ENCODE results near the gene CYP4V2. TPM values are rescaled to one million over a fixed set of nuclear protein-coding genes. Genes with fewer than 3 reads are reported as not detected.
"Not testable (repeated sequence)": the region's sequence is repeated elsewhere in the genome, so short reads cannot be mapped to it uniquely, and the experiment has no call there.

Gene CYP4V2
- total RNA-seq, 6 experiments from 2014 or later: 82.4 to 199 (median 94.1) TPM

GRCh38 chr4:186240848-186241491 is 49.6 kb downstream of the CYP4V2 start:
- H3K4me3 ChIP-seq: no peak overlapping the region
- H3K27me3 ChIP-seq: no peaks in the 10 kb centered on the region
- peaks cover 0 to 32% (median 12%) of the 10 kb centered on the region in 4 donors for H3K36me3 ChIP-seq
- H3K9me3 ChIP-seq: no peaks in the 10 kb centered on the region
- no peak for TF ChIP-seq CTCF (IDR thresholded peaks at IDR 0.05)
- no peak for ATAC-seq
- peaks cover 0 to 9% (median 0%) of the 10 kb centered on the region in 4 donors for H3K4me1 ChIP-seq
- intact Hi-C loops (cut with DNase I): no loop called here
- WGBS (ENCODE audit: insufficient coverage, low coverage, low lambda C conversion rate, missing lambda C conversion rate): 88% methylated on average over 3 of the region's 7 CpGs
- H3K27ac ChIP-seq: no peak overlapping the region
- DNase-seq: no peak

DNA sequence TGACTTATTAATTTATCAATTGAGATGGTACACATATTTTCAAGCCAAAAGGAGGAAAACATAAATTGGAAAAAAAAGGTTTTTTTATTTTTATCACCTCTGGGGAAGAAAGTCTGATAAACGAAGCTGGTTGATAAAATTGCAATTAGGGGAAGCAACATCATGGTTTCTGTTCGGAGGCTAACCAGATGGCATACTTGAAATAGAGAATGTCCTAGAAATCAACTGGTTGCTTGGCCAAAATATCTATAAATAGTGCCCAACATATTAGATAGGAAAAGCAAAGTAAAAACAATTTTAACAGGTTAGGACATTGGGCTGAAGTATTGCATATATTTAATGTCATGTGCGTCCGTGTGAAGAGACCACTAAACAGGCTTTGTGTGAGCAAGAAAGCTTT is 50.2 kb downstream of the CYP4V2 start:
- H3K4me1 ChIP-seq: peaks cover 0 to 3% (median 0%) of the 10 kb centered on the region in 4 donors
- no peaks in the 10 kb centered on the region for H3K9me3 ChIP-seq
- intact Hi-C loops (cut with DNase I): no loop called here
- no peak overlapping the region for H3K4me3 ChIP-seq
- H3K36me3 ChIP-seq: peaks cover 0 to 32% (median 12%) of the 10 kb centered on the region in 4 donors
- 80% methylated on average over 4 of the region's 4 CpGs for WGBS (ENCODE audit: insufficient coverage, low coverage, low lambda C conversion rate, missing lambda C conversion rate)
- DNase-seq (no peak), ATAC-seq (no peak)
- H3K27ac ChIP-seq: no peak overlapping the region
- no peaks in the 10 kb centered on the region for H3K27me3 ChIP-seq
- TF ChIP-seq POLR2A (IDR thresholded peaks at IDR 0.05) (no peak), CTCF (IDR thresholded peaks at IDR 0.05) (no peak)

DNA sequence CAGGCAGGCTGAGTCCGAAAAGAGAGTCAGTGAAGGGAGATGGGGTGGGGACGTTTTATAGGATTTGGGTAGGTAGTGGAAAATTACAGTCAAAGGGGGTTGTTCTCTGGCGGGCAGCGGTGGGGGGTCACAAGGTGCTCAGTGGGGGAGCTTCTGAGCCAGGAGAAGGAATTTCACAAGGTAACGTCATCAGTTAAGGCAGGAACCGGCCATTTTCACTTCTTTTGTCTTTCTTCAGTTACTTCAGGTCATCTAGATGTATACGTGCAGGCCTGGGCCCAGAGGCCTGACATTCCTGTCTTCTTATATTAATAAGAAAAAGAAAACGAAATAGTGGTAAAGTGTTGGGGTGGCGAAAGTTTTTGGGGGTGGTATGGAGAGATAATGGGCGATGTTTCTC is 50.7 kb downstream of the CYP4V2 start:
- H3K4me3 ChIP-seq; H3K4me1 ChIP-seq; H3K27ac ChIP-seq; ATAC-seq; DNase-seq; intact Hi-C loops (cut with DNase I); H3K9me3 ChIP-seq; H3K27me3 ChIP-seq: not testable (repeated sequence)
- H3K36me3 ChIP-seq: peaks cover 0 to 30% (median 12%) of the 10 kb centered on the region in 4 donors
- 79% methylated on average over 9 of the region's 10 CpGs for WGBS (ENCODE audit: insufficient coverage, low coverage, low lambda C conversion rate, missing lambda C conversion rate)

DNA sequence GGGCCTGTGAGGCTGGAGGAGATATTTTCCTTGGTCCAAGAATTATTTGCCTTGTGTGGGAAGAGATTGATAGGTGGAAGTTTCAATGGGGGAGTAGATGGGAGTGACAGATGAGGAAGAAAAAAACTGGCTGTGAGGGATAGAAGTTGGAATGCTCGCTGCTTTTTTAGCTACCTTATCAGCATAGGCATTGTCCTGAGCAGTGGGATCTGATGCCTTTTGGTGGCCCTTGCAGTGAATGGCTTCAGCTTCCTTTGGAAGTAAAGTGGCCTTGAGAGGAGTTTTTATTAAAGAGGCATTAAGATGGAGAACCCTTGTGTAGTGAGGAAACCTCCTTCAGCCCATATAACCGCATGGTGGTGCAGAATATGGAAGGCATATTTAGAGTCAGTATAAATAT is 52.0 kb downstream of the CYP4V2 start:
- 86% methylated on average over 2 of the region's 2 CpGs for WGBS (ENCODE audit: insufficient coverage, low coverage, low lambda C conversion rate, missing lambda C conversion rate)
- intact Hi-C loops (cut with DNase I): no loop called here
- DNase-seq (no peak), ATAC-seq (no peak)
- H3K4me3 ChIP-seq: no peak overlapping the region
- no peaks in the 10 kb centered on the region for H3K27me3 ChIP-seq
- no peak for TF ChIP-seq CTCF (IDR thresholded peaks at IDR 0.05)
- no peak for TF ChIP-seq POLR2A (IDR thresholded peaks at IDR 0.05)
- H3K27ac ChIP-seq: no peak overlapping the region
- H3K4me1 ChIP-seq: no peaks in the 10 kb centered on the region
- peaks cover 0 to 17% (median 6%) of the 10 kb centered on the region in 4 donors for H3K36me3 ChIP-seq
- H3K9me3 ChIP-seq: no peaks in the 10 kb centered on the region

DNA sequence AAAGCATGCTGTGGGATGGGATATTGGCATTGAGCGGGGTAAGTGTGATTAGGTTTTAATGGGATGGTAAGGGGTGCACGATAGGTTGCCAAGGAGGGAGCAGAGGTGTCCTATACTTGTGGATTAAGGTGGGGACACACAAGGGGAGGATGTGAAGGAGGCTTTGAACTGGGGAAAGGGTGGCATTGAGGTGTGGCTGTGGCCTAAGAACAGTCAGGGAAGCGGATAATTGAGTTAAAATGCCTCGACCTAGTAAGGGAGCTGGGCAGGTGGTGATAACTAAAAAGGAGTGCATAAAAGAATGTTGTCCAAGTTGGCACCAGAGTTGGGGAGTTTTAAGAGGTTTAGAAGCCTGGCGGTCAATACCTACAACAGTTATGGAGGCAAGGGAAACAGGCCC is 53.5 kb downstream of the CYP4V2 start:
- no peak overlapping the region for H3K4me3 ChIP-seq
- no peak for ATAC-seq

GRCh38 chr4:186247062-186247752 is 55.8 kb downstream of the CYP4V2 start:
- intact Hi-C loops (cut with DNase I); ATAC-seq; H3K9me3 ChIP-seq; H3K36me3 ChIP-seq; H3K27me3 ChIP-seq; H3K4me3 ChIP-seq; H3K27ac ChIP-seq; DNase-seq: not testable (repeated sequence)
- whole genome bisulfite sequencing (ENCODE audit: insufficient coverage, low coverage, low lambda C conversion rate, missing lambda C conversion rate): 86% methylated on average over 9 of the region's 9 CpGs
- H3K4me1 ChIP-seq: peaks cover 0 to 26% (median 3%) of the 10 kb centered on the region in 4 donors

More for the DNA sequence above, 53.5 kb downstream of the CYP4V2 start:
- H3K36me3 ChIP-seq: peaks cover 0 to 15% (median 5%) of the 10 kb centered on the region in 4 donors
- no peak overlapping the region for H3K27ac ChIP-seq
- TF ChIP-seq POLR2A (IDR thresholded peaks at IDR 0.05) (no peak), CTCF (IDR thresholded peaks at IDR 0.05) (no peak)
- H3K9me3 ChIP-seq: no peaks in the 10 kb centered on the region
- no peak for DNase-seq
- no peaks in the 10 kb centered on the region for H3K27me3 ChIP-seq
- peaks cover 0 to 8% (median 0%) of the 10 kb centered on the region in 4 donors for H3K4me1 ChIP-seq
- intact Hi-C loops (cut with DNase I): no loop called here
- WGBS (ENCODE audit: insufficient coverage, low coverage, low lambda C conversion rate, missing lambda C conversion rate): 88% methylated on average over 5 of the region's 5 CpGs
